Daoy (cell line): Measurements from ENCODE around the gene SPATA20. TPM values are rescaled to one million over a fixed set of nuclear protein-coding genes. Genes with fewer than 3 reads are reported as not detected.

Experiments used
- DNase-seq: peaks from one replicate; pipeline ENCODE4 v3.0.0-alpha.2; 2015; ENCODE audit warnings: low read depth
- total RNA-seq: library from RNA; depleted of rRNA; stranded (reverse); fragments of >200 nt; shearing (Covaris generic); gene quantifications from 2 replicates; pipeline ENCODE4 v1.2.3, GENCODE V29; 2014

SPATA20 gene
- total RNA-seq, 1 experiment from 2014 or later: 16.4 TPM

DNA sequence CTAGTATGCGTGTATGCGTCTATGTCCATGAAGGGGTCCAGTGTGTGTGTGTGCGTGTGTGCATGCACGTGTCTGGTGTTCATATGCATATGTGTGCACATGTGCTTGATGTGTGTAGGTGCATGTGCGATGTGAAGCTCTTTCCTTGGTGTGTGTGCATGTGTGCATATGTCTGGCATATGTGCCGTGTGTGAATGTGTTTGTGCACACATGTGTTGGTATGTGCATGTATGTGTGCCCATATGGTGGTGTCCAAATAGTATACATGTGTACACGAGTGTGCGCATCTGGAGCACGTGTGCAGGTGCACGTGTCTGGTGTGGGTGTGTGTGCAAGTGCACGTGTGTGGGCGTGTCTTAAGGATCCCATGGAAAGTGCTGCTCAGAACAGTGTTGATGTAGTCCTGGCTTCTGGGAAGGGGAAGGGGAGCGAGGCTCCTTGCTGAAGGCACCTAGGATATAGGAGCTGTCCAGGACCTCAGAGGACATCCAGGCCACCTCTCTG is 30.5 kb downstream of the SPATA20 start:
- DNase-seq: no peak

DNA sequence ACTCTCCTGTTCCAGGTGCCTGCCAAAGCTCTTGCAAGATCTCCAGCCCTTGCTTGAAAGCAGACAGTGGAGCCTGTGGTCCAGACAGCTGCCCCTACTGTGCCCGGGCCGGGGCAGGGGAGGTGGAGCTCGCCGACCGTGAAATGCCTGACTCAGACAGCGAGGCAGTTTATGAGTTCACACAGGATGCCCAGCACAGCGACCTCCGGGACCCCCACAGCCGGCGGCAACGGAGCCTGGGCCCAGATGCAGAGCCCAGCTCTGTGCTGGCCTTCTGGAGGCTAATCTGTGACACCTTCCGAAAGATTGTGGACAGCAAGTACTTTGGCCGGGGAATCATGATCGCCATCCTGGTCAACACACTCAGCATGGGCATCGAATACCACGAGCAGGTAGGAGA is 31.2 kb downstream of the SPATA20 start:
- DNase-seq: no peak

DNA sequence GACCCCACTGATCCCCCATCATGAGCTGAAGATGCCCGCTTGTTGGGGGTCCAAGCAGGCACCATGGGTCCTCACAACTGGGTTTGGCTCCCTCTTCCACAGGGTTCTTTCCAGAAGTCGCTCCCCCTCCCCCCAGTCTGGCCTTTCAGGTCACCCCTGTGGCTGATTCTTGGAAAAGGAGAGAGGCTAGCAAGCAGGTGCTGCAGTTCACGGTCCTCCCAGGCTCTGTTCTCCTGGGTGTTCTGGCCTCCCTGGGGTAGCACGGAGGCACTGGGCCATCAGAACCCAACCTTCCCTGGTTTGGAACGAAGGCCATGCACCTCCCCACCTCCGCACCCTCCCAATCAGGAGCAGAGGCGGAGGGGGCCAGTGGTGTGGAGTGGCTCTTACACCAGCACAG is 32.4 kb downstream of the SPATA20 start:
- no peak for DNase-seq

DNA sequence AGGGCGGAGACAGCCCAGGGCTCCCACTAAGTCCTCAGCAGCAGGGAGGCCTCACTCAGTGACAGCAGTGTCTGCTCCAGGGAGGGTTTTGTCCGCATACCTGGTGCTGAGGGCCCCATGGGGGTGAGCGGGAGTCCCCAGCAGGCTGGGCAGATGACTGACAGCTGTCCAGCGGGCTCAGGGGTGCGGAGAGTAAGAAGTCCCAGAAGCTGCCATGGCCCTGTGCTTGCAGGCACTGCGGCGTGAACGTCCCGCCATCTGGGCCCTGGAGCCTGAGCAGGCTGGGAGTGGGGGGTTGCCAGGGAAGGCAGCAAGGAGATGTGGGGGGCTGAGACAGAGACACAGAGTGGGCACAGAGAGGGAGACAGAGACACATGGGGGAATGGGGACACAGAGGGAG is 33.7 kb downstream of the SPATA20 start:
- no peak for DNase-seq

DNA sequence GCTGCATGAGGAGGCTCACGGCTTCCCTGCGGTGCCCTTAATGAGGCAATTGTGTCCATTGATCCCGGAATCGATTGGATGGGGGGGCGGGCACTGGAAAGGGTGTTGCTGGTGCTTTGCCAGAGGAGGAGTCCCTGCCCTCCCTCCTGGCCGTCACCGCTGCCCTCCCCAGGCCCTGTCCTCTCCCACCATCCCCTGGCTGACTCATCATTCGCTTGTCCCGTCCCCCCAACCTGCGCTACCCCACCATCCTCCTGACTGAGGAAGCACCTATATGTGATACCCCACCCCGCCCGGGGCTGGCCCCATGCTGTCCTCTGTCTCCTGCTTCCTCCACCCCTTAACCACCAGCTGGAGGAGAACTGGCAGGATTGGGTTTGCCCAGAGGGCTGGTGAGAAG is 34.3 kb downstream of the SPATA20 start:
- DNase-seq: no peak

DNA sequence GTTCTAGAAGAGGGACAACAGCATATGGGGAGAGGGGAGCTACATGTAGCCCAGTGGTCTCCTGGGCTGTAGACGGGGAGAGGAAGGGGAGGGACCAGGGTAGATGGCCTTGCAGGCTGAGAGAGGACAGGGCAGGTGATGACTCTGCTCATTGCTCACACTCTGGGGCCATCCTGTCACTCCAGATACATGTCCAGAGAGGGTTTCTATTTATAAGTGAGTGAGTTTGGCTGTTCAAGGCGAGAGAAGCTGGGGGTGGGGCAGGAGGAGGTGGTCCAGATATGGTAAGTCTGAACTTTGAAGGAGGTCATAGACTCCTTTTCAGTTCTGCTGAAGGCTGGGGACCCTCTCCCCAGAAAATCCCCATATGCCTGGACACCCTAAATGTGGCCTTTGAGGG is 35.8 kb downstream of the SPATA20 start:
- DNase-seq: no peak

DNA sequence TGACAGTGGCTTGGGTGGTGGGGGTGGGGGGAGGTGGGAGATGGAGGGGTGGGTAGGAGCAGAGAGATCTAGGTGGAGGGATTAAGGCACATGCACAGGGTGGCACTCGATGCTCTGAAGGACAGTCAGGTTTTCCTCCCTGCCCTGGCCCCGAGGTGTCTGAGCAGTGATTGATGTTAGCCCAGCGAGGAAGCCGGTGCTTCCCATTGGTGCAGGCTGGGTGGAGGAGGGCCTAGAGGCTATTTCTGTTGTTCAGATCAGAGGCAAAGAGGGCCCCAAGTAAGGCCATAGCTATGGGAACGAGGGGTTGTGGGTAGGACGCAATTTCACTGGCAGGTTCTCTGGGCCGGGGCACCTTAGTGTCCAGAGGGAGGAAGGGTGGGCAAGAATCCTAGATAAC is 36.7 kb downstream of the SPATA20 start:
- no peak for DNase-seq

DNA sequence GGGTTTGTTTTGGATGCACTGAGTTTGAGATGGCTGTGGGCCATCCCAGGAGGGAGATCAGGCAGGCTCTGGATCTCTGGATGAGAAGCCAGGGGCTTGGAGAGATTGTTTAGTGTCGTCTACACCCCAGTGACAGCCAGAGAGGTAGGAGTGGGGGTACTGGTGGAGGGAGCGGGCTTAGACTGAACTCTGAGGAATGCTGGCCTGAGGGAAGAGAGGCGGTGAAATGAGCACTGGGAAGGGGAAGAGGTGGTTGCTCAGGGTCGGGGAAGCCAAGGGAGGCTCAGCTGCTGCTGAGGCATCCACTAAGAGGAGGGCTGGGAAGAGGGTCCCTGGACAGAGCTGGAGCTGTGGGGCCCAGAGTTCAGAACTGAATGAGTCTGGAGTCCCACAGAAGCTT is 37.1 kb downstream of the SPATA20 start:
- DNase-seq: no peak

DNA sequence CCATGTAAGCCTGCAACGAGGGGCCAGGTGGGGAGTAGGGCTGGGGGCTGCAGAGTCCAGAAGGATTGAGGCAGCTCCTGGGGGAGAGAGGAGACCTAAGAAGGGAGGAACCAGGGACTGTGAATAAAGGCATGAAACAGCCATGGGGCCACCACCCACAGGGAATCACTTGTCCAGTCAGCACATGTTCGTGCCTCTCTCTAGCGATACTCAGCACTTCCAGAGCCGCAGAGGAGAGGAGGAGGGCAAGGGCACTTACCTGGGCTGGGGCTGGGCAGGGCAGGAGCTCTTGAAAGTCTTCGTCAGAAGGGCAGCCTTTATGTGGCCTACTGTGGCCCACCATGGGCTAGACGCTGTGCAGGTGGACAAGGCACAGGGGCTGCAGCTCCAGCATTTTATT is 37.8 kb downstream of the SPATA20 start:
- DNase-seq: no peak

DNA sequence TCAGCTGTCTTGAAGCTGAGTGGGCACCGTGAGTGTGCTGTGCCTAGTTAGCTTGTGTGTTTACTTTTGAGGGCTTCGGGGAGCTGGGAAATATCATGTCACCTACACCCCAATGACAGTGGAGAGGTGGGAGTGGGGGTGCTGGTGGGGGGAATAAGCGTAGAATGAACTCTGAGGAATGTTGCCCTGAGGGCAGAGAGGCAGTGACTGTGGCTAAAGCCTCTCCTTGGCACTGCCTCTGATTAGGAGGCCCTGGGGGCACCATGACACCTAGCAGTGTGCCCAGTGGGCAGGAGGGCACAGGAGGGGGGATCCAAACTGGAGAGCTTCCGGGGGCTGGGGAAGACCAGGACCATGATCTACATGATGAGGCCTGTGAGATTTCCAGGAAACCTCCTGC is 38.4 kb downstream of the SPATA20 start:
- DNase-seq: no peak

DNA sequence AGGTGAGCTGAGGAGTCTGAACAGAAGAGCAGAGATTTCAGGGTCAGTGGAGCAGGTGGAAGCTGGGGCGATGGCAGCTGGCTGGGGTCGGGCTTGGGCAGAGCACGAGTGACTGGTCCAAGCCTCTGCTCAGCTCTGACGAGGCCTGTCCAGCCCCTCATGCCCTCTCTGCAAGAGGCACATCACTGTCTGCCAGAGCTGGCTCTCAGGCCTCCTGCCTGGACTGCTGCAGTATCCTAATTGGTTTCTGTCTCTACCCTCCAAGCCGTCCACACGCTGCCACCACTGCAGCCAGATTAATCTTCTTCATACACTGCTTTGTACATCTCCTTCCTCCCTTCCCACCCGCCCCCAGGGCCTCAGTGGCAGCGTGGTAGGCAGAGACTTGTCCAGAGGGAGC is 38.9 kb downstream of the SPATA20 start:
- DNase-seq: no peak

DNA sequence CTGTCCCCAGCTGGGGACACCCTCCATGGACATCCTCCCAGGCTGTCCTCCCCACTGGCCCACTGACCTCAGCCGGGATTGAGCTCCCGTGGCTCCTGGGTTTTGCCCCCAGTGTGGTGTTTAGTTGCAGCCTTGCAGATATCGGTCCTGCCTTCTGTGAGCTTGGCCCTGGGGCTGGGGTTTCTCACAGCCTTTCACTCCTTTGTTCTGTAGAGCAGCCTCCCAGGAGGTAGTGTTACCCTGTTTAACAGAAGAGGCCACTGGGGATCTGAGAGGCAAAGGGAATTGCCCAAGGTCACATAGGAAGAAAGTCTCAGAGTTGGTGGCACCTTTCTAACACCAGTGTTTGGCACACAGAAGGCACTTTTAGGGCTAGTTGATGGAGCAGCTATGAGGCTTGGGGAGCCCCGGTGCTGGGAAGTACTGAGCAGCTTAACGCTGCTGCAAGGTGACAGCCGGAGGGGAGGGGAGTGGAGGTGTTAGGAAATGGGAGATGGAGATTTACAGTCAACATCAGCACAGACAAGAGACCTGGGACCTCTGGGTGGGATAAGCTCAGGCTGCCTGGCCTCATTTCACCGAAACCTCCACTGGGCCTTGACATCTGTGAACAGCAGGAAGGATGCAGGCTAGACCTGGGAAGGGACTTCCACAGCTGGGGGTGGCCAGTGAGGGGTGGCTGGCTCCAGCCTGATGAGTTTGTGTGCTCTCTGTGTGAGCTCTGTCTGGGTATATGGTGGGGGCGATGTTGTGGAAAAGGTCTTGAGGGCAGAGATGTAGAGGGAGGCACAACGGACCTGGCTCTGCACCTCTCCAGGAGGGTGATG is 39.7 kb downstream of the SPATA20 start:
- no peak for DNase-seq

DNA sequence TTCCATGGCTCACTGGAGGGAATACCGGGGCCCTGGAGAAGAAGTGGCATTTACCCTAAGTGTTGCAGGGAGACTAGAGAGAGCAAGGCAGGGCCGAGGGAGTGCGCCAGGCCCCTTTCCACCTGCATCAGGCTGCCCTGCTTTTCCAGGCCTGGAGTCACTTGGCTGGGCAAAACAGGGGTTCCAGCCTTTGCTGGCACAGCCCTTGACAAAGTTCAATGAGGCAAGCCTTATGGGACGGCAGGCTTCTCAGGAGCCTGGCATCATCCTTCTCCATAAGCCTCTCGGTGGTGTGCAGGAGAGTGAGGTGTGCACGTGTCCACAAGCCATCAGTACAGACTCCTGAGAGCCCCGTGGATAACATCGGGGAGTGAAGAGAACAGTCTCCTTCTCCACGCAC is 40.6 kb downstream of the SPATA20 start:
- no peak for DNase-seq

DNA sequence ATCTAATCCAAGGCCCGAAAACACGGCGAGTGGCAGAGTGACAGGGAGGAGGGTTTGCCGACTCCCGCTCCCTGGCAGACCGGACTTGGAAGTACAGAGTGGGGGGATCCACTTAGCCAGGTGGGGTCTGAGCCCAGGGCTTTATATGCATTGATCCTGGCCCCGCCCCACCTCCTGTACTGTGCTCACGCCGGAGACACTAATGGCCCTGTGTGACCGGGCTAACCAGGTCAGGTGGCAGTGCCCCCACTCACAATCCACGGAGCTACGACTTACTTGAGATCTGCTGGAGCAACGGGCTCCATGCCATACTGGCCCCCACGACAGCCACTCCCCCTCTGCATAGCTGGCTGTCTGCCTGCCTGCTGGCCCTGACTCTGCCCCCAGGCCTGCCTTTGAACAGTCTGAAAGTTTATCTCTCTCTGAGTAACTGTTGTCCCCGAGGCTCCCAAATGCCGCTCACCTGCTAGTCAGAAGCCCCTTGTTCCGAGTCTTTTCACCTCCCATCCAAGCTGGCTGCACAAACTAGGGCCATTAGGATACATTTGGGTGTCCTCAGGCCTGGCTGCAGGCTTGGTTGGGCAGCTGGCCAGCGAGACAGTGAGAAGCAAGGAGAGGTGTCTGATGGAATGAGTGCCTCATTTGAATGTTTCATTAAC is 41.5 kb downstream of the SPATA20 start:
- DNase-seq: no peak

DNA sequence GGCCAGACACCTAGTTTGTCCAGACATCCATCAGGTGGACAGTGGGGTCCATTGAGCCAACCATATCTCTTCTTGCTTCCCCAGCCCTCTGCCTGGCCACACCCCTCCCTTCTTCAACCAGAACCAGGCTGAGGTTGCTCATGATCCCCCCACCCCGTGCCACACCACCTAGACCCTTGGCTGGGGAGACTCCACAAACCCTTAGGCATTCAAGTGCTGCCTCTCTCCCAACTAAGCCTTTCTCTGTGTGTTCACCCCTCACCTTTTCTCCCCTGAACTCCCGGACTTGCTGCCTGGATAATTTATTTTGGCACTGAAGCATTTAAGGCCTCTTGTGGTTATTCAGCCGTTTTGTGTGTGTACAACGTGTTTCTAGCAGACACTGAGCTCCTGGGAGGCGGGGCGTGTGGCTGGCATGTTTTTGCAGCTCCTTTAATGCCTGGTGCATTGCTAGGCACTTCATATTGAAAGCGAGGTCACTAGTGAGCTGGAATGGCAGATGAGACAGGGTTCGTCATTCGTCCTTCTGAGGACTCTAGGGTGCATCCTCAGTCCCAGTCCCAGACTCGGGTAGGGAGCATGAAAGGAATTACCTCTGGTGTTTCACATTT is 42.2 kb downstream of the SPATA20 start:
- DNase-seq: no peak

DNA sequence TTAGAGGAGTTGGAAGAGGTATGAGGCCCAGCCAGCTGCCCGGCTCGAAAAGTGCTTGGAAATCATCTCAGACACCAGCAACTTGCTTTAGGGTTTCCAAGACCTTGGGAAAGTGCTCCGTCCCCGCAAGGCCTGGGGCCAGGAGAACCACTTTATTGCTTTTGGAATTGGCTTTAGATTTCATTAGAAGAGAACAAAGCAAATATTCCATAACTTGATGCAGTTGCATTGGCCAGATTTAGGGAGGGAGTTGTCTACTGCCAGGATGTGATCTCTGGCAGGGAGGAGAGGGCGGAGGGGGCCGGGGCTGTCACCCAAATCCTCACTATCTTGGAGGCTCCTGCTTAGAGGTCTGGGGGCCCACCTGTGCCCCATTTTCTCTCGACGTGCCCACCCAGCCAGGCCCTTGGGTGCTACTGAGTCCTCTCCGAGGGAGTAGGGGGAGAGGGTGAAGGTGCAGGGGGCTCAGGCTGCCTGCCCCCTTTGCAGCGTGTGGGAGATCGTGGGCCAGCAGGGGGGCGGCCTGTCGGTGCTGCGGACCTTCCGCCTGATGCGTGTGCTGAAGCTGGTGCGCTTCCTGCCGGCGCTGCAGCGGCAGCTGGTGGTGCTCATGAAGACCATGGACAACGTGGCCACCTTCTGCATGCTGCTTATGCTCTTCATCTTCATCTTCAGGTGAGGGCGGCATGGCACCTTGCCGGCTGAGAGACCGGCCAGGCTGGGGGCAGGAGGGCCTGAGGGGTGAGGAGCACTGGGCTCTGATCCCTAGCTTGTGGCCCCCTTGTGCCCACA is 44.2 kb downstream of the SPATA20 start:
- DNase-seq: no peak

DNA sequence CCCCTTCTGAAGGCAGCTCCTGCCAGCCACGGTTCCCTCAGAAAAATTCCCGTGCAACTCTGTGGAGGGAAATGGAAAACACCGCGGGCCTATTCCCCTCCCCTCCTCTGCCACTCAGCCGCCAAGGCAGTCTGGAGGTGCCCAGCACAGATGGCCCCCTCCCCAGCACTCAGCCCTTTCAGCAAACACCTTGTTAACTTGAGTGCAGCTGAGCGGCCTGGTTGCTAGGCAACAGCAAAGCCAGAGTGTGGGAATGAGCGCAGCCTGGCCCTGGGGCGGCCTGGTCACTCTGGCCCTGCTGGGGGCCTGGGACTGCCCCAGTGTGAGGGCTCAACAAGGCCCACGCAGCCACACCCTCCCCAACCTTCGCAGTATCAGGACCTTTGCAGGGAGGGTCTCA is 46.3 kb downstream of the SPATA20 start:
- DNase-seq: no peak

DNA sequence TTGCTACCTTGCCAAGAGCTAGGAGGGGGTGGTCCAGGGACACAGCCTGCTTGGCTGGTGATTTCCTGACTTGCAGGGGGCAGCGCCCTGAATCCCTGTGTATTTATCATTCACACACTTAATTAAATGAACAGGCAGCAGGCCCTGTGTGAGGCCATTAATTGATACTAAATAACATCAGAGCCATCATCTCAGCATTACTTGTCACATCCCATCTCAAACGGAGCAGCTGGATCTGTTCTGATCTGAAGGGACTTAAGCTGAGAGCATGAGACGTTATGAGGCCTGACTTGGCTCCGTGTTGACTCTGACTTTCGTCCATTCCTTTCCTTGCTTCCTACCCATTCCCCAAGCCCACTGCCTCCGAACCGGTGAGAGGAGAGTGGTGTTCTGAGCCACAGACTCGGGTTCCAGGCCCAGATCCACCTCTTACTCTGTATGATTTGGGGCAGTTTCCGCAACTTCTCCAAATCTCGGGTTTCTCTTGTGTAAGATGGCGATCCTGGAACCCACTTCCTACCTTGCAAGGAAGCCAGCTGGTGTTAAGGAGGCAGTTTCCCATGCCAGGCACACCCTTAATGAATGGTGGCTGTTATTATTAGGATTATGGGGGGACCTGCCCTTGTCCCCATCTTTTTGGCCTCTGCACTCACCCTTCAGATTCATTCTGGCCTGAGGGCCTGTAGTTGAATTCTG is 47.3 kb downstream of the SPATA20 start:
- DNase-seq: no peak

DNA sequence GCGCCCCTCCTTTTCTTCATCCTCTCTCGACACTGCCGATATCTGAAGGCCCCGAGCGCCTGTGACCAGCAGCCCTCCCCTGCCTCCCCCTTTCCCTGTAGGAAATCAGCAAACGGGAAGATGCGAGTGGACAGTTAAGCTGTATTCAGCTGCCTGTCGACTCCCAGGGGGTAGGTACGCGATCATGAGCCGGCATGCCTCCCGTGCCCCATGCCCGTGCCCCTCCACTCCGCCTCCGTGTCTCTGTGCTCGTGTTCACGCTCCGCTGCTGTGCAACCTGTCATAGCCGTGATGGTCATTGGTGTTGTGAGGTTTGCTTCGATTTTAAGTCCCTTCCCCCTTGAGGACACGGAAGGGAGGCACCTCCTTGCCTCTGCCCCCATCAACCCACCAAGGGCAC is 47.9 kb downstream of the SPATA20 start:
- no peak for DNase-seq

DNA sequence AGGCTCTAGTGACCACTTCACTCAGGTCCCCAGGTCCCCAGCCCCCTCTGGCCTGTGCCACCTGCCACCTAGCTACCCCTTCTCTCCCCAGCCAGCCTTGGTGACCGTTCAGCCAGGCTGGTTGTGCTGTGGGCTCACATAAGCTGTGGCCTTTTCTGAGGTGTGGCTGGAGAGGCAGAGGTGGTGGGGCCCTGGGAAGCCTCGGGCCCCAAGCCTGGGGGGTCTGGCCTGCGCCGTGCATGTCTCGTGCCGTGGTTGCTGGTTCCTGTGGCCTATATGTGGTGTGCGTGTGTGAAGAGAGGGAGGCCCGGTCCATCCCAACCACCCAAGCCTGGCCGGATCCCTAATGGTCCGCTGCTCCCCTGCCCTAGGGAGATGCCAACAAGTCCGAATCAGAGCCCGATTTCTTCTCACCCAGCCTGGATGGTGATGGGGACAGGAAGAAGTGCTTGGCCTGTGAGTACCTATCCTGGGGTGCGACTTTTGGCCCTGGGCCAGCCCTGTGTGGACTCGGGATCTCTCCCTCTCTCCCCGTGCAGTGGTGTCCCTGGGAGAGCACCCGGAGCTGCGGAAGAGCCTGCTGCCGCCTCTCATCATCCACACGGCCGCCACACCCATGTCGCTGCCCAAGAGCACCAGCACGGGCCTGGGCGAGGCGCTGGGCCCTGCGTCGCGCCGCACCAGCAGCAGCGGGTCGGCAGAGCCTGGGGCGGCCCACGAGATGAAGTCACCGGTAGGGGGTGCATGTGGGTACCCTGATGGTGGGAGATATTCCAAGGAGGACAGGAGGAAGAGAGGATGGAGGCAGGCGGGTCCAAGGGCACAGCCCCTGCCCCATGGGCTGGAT is 49.4 kb downstream of the SPATA20 start:
- no peak for DNase-seq

DNA sequence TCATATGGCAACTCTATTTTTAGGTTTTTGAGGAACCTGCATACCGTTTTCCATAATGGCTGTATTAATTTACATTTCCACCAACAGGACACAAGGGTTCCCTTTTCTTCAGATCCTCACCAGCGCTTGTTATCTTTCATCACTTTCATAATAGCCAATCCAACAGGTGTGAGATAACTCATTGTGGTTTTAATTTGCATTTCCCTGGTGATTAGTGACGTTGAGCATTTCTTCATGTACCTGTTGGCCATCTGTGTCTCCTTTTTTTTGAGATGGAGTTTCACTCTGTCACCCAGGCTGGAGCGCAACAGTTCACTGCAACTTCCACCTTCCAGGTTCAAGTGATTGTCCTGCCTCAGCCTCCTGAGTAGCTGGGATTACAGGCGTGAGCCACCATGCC is 51.5 kb downstream of the SPATA20 start:
- no peak for DNase-seq
